Measurements from ENCODE around the gene DGCR6L.

DGCR6L gene

DNA sequence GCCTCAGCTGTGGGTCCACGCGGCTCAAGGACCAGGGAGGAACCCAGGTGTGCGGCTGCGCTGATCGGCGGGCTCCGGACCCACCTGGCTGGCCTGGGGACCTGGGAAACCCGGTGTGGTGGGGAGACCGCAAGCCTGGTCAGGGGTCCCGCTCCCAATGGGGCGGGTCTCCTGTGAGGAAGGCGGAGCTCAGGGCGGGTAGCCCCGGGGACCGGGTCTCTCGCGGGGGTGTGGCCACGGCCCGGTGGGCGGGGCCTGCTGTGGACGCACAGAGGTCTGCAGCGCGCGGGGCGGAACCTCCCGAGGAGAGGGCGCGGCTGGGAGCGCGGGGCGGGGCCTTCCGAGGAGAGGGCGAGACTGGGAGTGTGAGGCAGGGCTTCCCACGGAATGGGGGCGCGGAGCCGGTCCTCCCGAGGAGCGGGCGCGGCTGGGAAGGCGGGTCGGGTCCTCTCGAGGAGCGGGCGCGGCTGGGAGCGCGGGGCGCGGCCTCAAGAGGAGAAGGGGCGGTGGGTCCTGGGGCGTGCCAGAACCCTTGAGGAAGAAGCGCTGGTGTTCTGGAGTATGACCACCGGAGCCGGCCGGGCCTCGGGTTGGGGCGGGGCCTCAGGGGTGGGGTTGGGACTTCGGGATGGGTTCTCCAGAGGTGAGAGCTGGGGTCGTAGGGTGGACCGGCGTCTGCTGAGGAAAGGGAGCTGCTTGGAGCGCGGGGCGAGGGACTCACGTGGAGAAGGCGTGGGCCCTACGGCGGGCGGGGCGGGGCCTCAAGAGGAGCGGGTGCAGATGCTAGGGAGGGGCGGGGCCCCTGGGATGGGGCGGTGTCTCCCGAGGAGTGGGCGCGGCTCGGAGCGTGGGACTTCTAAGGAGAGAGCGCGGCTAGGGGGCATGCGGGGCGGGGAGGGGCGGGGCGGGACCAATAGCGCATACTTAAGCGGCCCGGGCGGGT lies 20.8 kb downstream of the DGCR6L start:
- DNase-seq (ENCODE audit: extremely low spot score) = peak; percentile 93
- POLR2A ChIA-PET = interaction anchor here (2.0 kb wide), 1 partner anchor 21 kb away, joined by 18 read pairs; the partner anchor contains the start of gene DGCR6L
- TF ChIP-seq, protein P1, sequence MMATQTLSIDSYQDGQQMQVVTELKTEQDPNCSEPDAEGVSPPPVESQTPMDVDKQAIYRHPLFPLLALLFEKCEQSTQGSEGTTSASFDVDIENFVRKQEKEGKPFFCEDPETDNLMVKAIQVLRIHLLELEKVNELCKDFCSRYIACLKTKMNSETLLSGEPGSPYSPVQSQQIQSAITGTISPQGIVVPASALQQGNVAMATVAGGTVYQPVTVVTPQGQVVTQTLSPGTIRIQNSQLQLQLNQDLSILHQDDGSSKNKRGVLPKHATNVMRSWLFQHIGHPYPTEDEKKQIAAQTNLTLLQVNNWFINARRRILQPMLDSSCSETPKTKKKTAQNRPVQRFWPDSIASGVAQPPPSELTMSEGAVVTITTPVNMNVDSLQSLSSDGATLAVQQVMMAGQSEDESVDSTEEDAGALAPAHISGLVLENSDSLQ (IDR thresholded peaks at IDR 0.05) = no peak
- peak; percentile 49 for TF ChIP-seq L3MBTL2 (conservative IDR thresholded peaks at IDR 0.05)
- CTCF ChIA-PET = interaction anchor here (1.0 kb wide), 1 partner anchor 20 kb away, joined by 4 read pairs; no protein-coding TSS in a partner anchor

DNA sequence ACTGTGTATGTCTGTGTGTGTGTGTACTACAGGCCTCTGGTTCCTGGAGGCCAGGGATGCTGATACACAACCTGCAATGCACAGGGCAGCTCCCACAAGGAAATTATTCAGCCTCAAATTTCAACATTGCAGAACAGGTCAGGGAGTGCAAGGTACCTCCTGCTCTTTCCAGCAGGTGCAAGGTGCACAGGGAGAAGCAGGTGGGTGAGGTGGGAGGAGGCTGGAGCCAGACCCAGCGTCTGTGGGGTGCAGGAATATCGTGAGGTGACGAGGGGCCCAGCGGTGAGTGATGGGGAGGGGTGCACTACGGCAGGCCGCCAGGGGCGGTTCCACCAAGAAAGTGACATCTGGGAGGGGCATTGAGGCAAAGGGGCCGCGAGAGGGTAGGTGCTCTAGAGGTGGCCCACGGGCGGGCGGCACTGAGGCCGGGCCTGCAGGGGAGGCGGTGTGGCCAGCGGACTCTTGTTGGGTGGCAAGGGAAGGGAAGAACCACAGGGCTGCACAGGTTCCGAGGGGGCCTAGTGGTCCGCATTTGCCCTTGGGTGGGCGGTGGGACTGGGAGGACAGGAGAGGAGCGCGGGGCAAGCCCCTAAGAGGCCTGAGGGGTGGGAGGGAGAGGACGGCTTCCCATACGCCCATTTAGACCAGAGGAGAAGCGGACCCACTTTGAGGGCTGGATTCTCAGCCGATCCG lies 21.6 kb downstream of the DGCR6L start:
- TF ChIP-seq L3MBTL2 (conservative IDR thresholded peaks at IDR 0.05) = no peak
- TF ChIP-seq ZNF384 (IDR thresholded peaks at IDR 0.05) = no peak
- ChIA-PET CTCF (interaction anchor here (1.0 kb wide), 1 partner anchor 21 kb away, joined by 4 read pairs; no protein-coding TSS in a partner anchor), POLR2A (interaction anchor here (2.0 kb wide), 1 partner anchor 22 kb away, joined by 18 read pairs; the partner anchor contains the start of gene DGCR6L)
- DNase-seq (ENCODE audit: extremely low spot score) = no peak

DNA sequence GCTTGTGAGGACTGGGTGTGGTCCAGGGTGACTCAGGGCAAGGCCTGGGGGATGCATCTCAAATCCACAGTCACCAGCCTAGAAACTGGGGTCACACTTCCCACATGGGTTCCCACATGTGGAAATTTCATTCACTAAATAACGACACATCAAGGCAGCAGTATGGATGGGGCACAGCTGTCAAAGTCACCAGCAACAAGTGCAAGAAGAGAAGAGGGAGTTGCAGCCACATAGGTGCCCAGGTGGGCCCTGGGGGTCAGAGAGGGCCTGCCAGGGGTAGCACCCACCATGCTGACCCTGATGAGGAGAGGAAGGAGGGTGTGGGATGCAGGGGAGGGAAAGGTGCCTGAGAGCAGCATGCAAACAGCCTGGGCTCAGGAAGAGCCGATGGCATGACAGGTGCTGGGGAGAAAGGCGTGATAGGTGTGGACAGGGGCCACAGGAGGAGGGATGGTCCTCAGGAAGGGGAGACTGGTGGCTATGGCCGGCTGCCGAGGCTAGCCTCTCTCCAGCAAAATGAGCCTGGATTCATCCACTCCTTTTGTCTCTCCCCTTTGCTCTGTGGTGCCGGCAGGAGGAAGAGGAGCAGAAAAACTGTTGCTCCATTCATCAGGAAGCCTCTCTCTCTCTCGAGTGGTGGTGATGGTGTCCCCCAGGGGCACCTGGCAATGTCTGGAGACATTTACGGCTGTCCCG lies 22.3 kb downstream of the DGCR6L start:
- DNase-seq (ENCODE audit: extremely low spot score) = no peak
- POLR2A ChIA-PET = no interaction called here
- TF ChIP-seq LEF1 (IDR thresholded peaks at IDR 0.05; ENCODE audit: borderline replicate concordance) = no peak
- TF ChIP-seq CTBP1 (IDR thresholded peaks at IDR 0.05; ENCODE audit: borderline replicate concordance) = no peak
- no peak for TF ChIP-seq HDGF (IDR thresholded peaks at IDR 0.05; ENCODE audit: borderline replicate concordance)
- no peak for TF ChIP-seq ELF4 (IDR thresholded peaks at IDR 0.05)
- CTCF ChIA-PET = no interaction called here

DNA sequence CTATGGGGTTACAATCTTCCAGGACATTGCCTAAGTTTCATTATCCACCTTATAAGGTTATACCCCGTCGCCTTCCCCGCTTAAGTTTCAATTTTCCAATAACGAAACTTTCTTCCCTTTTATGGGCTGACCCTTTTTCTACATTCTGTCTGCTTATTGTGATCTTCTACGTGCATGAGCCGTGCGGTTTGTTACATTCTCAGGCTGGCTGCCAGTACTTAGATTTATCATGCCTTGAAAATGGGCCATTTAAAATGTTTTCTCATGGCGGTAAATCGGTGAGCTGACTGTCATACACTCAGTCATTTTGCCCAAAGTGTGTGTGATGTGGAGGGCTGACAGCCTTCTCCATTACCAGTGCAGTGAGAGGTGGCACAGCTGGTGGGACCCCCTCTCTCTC lies 23.3 kb downstream of the DGCR6L start:
- POLR2A ChIA-PET = no interaction called here
- no peak for DNase-seq (ENCODE audit: extremely low spot score)
- CTCF ChIA-PET = interaction anchor here (0.7 kb wide), 1 partner anchor 139 kb away, joined by 3 read pairs; no protein-coding TSS in a partner anchor
- TF ChIP-seq ZNF384 (IDR thresholded peaks at IDR 0.05) = no peak
- TF ChIP-seq FOXA1 (IDR thresholded peaks at IDR 0.05) = no peak
- TF ChIP-seq SUZ12 (IDR thresholded peaks at IDR 0.05) = no peak
- no peak for TF ChIP-seq TARDBP (IDR thresholded peaks at IDR 0.05)
- TF ChIP-seq NFRKB (IDR thresholded peaks at IDR 0.05) = no peak
- no peak for TF ChIP-seq FOXK2 (IDR thresholded peaks at IDR 0.05)

DNA sequence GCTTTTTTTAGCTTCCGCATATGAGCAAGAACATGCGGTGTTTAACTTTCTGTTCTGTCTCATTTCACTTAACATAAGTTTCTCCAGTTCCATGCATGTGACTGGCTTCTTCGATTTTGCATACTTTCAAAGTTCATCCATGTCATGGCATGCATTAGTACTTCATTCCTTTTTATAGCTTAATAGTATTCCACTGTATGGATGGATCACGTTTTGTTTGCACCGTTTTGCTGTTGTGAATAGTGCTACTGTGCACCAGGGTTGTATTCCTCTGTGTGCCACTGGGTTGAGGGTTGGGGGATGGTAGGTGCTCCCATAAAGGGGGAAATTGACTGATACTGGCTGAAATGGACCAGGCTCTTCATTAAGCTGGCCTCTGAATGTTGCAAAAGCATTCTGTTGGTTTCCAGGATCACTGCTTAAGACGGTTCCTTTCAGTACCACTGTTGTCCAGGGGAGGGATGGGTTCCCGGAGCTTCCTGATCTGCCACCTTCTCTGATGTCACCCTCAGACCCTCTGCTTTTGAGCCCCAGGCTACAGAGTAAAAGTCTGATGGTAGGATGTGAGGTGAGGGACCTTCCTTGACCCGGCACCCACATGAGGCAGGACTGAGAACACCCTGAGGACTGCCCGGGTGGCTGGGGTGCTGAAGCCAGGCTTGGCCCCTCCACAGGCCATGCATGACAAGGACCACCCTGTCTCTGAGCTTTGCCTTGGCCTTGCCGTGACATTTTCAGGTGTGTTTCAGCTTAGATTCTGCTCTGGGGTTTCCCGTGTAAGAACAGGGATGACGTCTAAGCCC lies 24.4 kb downstream of the DGCR6L start:
- ChIA-PET POLR2A (interaction anchor here (1.5 kb wide), 1 partner anchor 25 kb away, joined by 5 read pairs; the partner anchor contains the start of gene DGCR6L), CTCF (interaction anchor here (0.7 to 1.0 kb wide), 2 partner anchors 56 to 138 kb away, joined by 3 to 4 read pairs; no protein-coding TSS in a partner anchor)
- no peak for DNase-seq (ENCODE audit: extremely low spot score)
- TF ChIP-seq TARDBP (IDR thresholded peaks at IDR 0.05) (no peak), FOXK2 (IDR thresholded peaks at IDR 0.05) (no peak), LEF1 (IDR thresholded peaks at IDR 0.05; ENCODE audit: borderline replicate concordance) (no peak), BHLHE40 (IDR thresholded peaks at IDR 0.05; ENCODE audit: borderline replicate concordance) (no peak), CTBP1 (IDR thresholded peaks at IDR 0.05; ENCODE audit: borderline replicate concordance) (no peak), SP1 (IDR thresholded peaks at IDR 0.05) (no peak), HDGF (IDR thresholded peaks at IDR 0.05; ENCODE audit: borderline replicate concordance) (no peak), SUZ12 (IDR thresholded peaks at IDR 0.05) (no peak), ELF4 (IDR thresholded peaks at IDR 0.05) (no peak), NFRKB (IDR thresholded peaks at IDR 0.05) (no peak), FOXM1 (IDR thresholded peaks at IDR 0.05; ENCODE audit: borderline replicate concordance) (no peak)
- TF ChIP-seq, protein P1 (IDR thresholded peaks at IDR 0.05) = no peak

DNA sequence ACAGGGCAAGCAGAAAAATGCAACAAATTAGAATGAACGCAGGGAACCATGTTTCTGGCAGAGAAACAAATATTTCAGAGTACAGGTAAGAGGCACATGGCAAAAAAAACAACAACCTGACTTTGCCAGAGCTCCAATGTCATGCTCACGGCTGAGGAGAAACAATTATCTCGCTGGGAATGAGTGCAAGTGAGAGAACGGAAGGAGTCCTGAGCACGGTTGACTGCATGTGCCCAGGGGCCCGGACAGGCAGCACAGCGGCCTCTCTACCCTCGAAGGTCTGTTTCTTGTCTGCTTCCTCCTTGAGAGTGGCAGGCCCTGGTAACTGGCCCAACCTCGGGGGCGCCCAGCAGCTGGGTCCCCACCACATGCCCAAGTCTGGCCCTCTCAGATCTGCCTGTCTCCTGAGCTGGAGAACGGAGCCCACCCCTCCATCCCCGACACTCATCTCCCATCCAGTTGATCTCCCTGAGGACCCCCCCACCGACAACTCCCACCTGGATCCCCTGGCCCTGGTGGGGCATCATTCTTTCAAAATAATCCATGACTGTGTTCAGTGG lies 27.1 kb downstream of the DGCR6L start:
- TF ChIP-seq BHLHE40 (IDR thresholded peaks at IDR 0.05; ENCODE audit: borderline replicate concordance) (no peak), ELF4 (IDR thresholded peaks at IDR 0.05) (no peak), ARNT (IDR thresholded peaks at IDR 0.05) (no peak), SP1 (IDR thresholded peaks at IDR 0.05) (no peak), FOXM1 (IDR thresholded peaks at IDR 0.05; ENCODE audit: borderline replicate concordance) (no peak), L3MBTL2 (conservative IDR thresholded peaks at IDR 0.05) (no peak), TARDBP (IDR thresholded peaks at IDR 0.05) (no peak), FOXK2 (IDR thresholded peaks at IDR 0.05) (no peak), ZNF384 (IDR thresholded peaks at IDR 0.05) (no peak), FOXA1 (IDR thresholded peaks at IDR 0.05) (no peak), SUZ12 (IDR thresholded peaks at IDR 0.05) (no peak), LEF1 (IDR thresholded peaks at IDR 0.05; ENCODE audit: borderline replicate concordance) (no peak), HDGF (IDR thresholded peaks at IDR 0.05; ENCODE audit: borderline replicate concordance) (no peak)
- TF ChIP-seq, protein P1 (IDR thresholded peaks at IDR 0.05) = no peak
- CTCF ChIA-PET = interaction anchor here (0.7 to 1.4 kb wide), 5 partner anchors 24 to 539 kb away, joined by 3 to 5 read pairs (median 3); no protein-coding TSS in a partner anchor

More for the DNA sequence above, 27.1 kb downstream of the DGCR6L start:
- POLR2A ChIA-PET = no interaction called here
- no peak for DNase-seq (ENCODE audit: extremely low spot score)
